ENCODE measurements around the gene PPFIA3.
"Not testable (repeated sequence)": the region's sequence is repeated elsewhere in the genome, so short reads cannot be mapped to it uniquely, and the experiment has no call there.

Gene PPFIA3

DNA sequence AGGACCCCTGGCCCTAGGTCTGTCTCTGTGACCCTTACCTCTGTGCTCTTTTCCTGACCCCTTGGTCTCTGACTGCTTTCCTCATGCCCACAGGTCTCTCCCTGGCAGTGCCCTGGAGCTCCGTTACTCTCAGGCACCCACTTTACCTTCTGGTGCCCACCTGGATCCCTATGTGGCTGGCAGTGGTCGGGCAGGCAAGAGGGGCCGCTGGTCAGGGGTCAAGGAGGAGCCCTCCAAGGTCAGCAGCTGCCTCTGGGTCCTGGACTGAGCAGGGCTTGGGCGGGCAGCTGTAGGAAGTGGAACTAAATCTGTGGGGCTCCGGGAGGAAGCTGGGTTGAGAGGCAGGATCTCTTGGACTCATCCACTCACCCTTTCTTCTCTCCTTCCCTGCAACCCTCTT lies 16.3 kb downstream of the PPFIA3 start:
- DNase-seq (ENCODE audit: low read depth), result no peak
- TF ChIP-seq CTCF (conservative IDR thresholded peaks at IDR 0.05; ENCODE audit: low read depth, low read length), result no peak
- no peak overlapping the region for H3K4me3 ChIP-seq (ENCODE audit: low read length)

DNA sequence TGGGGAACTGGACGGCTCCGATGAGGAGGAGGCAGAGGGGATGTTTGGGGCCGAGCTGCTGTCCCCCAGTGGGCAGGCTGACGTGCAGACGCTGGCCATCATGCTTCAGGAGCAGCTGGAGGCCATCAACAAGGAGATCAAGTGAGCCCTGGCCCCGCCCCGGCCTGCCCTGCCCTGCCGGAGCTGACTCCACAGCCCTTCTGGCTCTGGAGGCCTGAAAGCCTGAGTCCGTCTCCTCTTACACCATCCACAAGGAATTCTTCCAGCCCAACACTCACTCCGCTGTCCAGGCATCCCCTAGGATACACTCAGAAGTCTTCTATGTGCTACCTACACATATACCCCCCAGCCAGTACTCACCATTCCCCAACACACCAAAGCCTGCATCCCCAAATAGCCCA lies 17.4 kb downstream of the PPFIA3 start:
- H3K4me3 ChIP-seq (ENCODE audit: low read length), result no peak overlapping the region
- no peak for TF ChIP-seq CTCF (conservative IDR thresholded peaks at IDR 0.05; ENCODE audit: low read depth, low read length)
- no peak for DNase-seq (ENCODE audit: low read depth)

DNA sequence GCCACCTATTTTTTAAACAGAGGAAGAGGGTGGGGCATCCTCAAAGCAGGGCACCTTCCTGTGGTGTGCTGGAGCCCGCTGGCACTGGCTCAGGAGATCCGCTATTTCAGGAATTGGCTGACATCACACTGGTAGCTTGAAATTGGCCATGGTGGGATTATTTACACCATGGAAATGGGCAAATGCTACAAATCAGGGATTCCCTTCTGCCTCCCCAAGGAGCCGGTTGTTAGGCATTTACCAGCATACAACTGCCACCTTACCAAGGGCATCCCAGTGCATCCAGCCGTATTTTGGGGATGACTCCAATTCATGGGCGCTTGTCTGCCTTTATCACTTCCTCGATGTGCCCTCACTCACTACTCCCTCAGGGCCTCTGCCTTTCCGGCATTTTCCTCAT lies 21.6 kb downstream of the PPFIA3 start:
- H3K4me3 ChIP-seq (ENCODE audit: low read length), result no peak overlapping the region
- no peak for TF ChIP-seq CTCF (conservative IDR thresholded peaks at IDR 0.05; ENCODE audit: low read depth, low read length)
- DNase-seq (ENCODE audit: low read depth), result no peak

DNA sequence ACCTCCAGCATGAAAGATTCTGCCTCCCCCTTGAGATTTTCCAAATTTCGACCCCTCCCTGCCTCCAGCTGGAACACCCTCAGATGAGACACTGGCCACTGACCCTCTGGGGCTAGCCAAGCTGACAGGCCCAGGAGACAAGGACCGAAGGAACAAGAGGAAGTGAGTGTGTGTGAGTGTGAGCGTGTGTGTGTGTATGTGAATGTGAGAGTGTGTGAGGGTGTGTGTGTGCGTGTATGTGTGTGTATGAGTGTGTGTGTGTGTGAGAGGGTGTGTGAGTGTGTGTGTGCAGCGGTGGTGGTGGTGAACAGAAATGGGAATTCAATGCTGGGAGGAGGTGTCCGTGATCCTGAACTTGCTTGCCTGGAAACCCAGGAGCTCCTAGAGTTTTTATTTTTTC lies 22.0 kb downstream of the PPFIA3 start:
- no peak overlapping the region for H3K4me3 ChIP-seq (ENCODE audit: low read length)
- no peak for TF ChIP-seq CTCF (conservative IDR thresholded peaks at IDR 0.05; ENCODE audit: low read depth, low read length)
- no peak for DNase-seq (ENCODE audit: low read depth)

DNA sequence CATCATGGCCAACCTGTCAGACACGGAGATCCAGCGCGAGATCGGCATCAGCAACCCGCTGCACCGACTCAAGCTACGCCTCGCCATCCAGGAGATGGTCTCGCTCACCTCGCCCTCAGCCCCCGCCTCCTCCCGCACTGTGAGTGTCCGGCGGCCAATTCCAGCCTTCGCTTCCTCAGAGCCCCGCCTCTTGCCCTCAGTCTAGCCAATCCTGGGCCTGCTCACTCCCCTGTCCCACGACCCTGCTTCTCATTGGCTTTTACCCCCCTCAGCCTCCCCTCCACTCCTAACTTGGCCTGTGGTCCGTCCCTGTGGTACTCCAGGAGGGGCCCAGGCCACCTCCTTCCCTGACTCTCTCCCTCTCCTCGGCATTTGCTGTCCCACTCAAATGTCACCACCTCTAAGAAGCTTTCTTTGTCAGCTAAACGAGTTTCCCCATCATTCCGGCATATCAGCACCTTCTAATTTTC lies 23.6 kb downstream of the PPFIA3 start:
- H3K4me3 ChIP-seq (ENCODE audit: low read length), result peak overlapping the region; percentile 77
- peak; percentile 65 for DNase-seq (ENCODE audit: low read depth)
- TF ChIP-seq CTCF (conservative IDR thresholded peaks at IDR 0.05; ENCODE audit: low read depth, low read length), result no peak

DNA sequence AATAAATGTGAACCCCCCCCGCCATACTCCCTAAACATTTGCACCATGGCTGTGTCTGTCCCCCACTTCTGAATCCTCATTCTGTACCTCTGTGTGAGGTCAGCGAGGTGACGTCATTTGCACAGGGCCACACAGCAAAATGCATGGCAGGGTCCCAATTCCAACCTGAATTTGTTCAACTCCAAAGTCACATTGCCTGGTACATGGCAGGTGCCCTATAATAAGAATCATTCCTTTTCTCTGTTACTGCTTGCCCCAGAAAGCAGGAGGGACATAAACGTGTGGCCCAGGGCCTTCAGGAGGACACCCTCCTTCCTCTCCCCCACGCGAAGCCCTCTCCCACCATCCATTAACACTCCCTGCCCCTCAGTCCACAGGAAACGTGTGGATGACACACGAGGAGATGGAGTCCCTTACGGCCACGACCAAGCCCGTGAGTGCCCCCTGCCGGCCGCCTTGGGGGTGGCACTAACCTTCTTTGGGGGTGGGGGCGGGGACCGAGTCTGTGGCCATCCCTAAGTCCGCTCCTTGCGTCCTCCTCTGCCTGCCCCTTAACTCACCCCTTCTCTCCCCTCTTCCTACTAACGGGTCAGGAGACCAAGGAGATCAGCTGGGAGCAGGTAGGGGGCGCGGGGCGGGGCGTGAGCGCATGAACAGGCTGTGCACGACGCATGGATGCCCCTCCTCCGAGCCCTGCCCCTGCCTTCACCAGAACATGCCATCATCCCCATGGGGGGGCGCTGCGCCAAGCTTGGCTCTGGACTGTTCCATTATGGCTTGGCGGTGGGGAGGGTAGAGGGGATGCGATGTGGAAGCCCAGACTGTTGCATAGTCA lies 26.4 kb downstream of the PPFIA3 start:
- H3K4me3 ChIP-seq (ENCODE audit: low read length), result peak overlapping the region; percentile 33
- peak; percentile 80 for TF ChIP-seq CTCF (conservative IDR thresholded peaks at IDR 0.05; ENCODE audit: low read depth, low read length)
- no peak for DNase-seq (ENCODE audit: low read depth)

- H3K4me3 ChIP-seq (ENCODE audit: low read length), result not testable (repeated sequence)
These were observed 27.0 kb downstream of the PPFIA3 start for GRCh38 chr19:49146408-49146770.

More at GRCh38 chr19:49146408-49146770, 27.0 kb downstream of the PPFIA3 start:
- DNase-seq (ENCODE audit: low read depth), result not testable (repeated sequence)
